GM19438 (cell line): Measurements from ENCODE around the gene SMARCC2.

Source experiments
- ATAC-seq: cut with Tn5 transposase; IDR thresholded peaks from one replicate; pipeline ENCODE4 v1.9.1; 2021; ENCODE audit warnings: low read depth; ENCODE audit not compliant: unreplicated experiment

The SMARCC2 gene

DNA sequence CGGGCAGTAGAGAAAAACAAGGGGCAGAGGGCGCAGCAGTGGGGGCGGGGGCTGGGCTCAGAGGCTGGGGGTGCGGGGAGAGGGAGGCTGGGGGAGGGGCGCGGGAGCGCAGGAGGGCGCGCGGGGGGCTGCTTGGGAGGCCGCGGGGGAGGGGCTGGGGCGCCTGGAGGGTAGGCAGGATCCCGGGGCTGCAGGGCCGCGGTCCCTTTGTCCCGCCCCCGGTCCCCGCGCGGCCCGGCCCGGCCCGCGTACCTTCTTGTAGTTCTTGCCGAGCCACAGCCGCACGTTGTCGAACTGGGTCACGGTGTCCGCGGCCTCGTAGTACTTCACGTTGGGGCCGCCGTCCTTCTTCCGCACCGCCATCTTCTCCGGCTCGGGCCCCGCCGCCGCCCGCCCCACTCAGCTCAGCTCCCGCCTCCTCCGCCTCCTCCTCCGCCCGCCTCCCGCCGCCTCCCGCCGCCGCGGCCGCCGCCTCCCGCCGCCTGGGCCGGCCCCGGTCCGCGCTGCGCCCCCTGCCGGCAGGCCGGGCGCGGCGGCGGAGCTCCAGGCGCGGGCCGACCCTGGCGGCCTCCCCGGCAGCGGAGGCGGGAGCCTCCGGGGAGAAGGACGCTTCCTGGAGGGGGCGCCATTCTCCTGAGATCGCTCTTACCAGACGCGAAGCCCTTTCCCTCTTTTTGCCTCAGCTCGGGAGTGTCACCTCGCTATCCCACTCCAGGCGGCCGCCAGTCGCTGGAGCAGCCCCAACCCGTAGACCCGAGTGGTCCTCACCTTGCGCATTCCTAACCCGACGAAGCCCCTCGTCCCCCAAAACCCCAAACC is at the start of gene SMARCC2:
SMARCC2 (minus strand) TSS at position 385 of the 819 bp plus-strand sequence; CDS start at position 363, 22 bp downstream.
- ATAC-seq: peak; percentile 66

- no peak for ATAC-seq
These were observed 48.3 kb upstream of the SMARCC2 start for GRCh38 chr12:56237552-56237951.

DNA sequence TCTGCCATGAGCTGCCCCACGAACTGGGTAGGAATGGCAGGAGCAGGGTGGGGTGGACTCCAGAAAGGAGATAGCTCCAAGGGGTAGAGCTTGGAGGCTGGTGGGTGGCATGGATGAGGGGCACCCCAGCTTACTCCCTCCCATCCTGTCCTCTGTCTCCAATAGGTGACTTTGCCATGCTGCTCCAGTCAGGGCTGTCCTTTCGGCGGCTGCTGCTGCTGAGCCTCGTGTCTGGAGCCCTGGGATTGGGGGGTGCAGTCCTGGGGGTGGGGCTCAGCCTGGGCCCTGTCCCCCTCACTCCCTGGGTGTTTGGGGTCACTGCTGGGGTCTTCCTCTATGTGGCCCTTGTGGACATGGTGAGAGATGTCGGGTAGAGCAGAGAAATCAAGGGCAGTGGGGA is 47.7 kb upstream of the SMARCC2 start:
- no peak for ATAC-seq

GRCh38 chr12:56236091-56236490 is 46.8 kb upstream of the SMARCC2 start:
- no peak for ATAC-seq

GRCh38 chr12:56234746-56235436 is 45.6 kb upstream of the SMARCC2 start:
- no peak for ATAC-seq

GRCh38 chr12:56231184-56231582 is 41.9 kb upstream of the SMARCC2 start:
- ATAC-seq: no peak

GRCh38 chr12:56230432-56231183 is 41.3 kb upstream of the SMARCC2 start:
- ATAC-seq: no peak

GRCh38 chr12:56229916-56230431 is 40.7 kb upstream of the SMARCC2 start, which contains the start of gene SLC39A5:
Gene SLC39A5 (plus strand): TSS chr12:56230051. CDS start chr12:56231275, 1,224 bp downstream.
- ATAC-seq: no peak

GRCh38 chr12:56229082-56229481 is 39.8 kb upstream of the SMARCC2 start:
- no peak for ATAC-seq

DNA sequence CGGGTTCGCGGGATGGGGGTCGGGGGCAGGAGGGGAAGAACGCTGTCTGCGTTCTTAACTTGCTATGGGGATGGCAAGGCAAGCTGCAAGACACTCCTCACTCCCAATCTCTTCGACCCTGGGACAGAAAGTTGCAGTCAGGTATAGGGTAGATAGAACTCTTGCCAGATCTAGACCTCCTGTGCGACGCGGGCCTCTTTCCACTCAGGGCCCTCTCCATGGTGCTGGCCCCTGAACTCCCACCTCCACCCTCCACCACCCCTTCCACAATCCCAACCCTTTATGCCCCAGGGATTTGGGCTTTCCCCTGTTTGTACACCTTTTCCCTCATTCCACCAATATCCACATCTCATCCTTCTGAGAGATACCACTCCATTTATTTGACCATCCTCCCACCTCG is 35.7 kb upstream of the SMARCC2 start:
- ATAC-seq: no peak

DNA sequence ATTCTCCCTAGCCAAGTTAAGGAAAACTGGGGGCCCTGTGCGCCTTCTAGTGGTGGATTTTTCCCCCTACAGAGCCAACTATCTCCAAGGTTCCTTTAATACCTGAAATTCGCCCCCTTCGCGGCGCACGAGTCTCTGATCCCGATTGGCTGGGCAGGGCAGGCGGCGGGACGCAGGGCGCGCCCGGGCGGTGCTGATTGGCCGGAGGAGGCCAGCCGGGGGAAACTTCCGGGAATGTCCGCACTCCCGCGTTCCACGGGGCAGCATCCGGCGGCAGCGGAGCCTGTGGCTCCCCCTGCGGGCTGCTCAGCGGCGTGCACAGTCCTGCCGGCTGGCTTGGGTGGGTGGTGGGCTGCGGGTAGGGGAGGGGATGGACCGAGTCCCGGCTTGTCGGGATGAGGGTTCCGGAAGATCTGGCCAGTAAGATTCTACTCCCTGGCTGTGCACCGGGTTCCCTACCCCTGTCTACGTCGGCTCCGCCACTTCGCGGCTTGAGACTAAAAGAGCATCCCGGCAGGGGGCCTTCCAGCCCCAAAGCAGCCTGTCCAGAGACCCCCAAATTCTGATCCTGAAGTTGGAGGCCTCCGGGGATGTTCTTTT is 34.9 kb upstream of the SMARCC2 start, which contains the start of gene NABP2:
NABP2 (plus strand) TSS at position 241 of the 600 bp plus-strand sequence. CDS start 515 bp downstream, outside the sequence.
- ATAC-seq: peak; percentile 70

DNA sequence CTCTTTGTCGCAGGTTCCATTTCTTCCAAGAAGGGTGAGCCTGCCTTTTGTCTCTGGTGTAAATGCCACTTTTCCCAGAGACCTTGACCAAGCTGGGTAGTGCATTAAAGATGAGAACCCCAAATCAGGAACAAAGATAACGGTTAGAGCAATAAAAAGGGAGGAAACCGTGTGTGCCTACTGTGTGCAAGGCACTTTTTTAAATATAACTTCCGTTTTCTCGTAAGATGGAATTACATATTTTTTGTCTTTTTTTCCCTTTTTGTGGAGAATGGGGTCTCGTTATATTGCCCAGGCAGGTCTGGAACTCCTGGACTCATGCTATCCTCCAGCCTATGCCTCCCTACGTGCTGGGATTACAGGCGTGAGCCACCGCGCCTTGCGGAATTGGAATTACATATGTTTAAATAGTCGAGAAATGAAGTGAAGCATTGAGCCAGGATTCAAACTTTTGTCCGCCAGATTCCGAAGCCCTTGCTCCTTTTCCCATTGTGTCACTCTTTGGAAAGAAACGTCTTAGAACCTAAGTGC is 34.4 kb upstream of the SMARCC2 start:
- ATAC-seq: peak; percentile 2

GRCh38 chr12:56222531-56222895 is 33.2 kb upstream of the SMARCC2 start:
- no peak for ATAC-seq

DNA sequence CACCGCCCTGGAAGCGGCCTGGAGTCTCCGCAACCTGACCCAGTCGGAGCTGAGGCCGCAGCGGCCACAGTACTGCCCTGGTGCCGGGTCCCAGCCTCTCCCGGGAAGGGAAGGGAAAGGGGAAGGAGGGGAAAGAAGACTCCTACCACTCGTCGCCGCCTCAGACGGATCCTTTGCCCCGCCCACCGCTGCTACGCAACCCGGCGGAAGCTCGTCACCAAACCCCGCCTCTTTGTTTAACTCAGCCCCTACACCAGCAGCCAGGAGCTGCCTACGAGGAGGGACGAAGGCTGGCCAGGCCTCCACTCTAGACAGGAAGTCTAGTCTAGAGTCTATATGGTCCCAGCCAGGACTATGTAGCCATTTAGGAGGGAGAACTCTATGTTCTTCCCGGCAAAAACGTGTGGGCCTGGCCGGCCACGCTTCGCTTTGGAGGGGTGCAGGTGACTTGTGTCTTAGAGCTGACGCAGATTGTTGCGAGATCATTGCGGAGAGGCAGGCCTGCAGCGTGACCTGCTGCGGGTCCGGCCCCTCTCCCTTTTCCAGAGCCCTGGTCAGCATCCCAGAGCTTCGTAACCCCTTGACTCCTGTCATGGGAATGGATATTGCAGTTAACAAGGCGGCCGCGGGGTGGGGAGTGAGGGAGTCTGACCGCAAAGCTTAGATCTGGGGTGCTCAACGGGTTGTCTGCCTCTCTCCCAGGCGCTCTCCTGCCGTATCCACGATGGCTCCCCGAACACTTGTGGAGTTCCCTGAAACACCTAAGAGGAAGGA is 32.7 kb upstream of the SMARCC2 start, which contains the start of gene RNF41:
RNF41 (minus strand) TSS at position 166 of the 774 bp plus-strand sequence. CDS start 7,875 bp downstream, outside the sequence.
- peak; percentile 73 for ATAC-seq

DNA sequence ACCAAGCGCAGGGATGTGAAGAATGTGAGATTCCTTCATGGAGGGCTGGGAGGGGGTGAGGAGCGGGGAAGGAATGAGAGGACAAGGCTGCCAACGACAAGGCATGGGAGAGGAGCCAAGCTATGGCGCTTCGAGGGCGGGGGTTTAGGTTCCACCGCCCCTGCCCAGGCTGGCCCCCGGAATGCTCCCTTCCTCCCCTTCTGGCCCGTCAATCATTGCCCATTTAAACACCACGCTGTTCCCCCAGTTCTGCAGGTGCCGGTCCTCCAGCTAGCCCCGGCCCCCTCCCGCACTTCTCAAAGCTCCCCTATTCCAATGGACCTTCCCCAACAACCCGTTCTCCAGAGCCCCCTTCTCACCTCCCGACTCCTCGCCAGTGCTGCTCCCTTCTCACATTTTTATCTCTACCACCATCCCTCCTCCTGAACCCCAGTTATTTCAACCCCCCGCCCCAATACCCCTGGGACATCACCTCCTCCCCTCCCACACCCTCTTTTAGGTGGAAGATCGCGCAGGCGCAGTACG is 32.0 kb upstream of the SMARCC2 start:
- ATAC-seq: peak; percentile 8

DNA sequence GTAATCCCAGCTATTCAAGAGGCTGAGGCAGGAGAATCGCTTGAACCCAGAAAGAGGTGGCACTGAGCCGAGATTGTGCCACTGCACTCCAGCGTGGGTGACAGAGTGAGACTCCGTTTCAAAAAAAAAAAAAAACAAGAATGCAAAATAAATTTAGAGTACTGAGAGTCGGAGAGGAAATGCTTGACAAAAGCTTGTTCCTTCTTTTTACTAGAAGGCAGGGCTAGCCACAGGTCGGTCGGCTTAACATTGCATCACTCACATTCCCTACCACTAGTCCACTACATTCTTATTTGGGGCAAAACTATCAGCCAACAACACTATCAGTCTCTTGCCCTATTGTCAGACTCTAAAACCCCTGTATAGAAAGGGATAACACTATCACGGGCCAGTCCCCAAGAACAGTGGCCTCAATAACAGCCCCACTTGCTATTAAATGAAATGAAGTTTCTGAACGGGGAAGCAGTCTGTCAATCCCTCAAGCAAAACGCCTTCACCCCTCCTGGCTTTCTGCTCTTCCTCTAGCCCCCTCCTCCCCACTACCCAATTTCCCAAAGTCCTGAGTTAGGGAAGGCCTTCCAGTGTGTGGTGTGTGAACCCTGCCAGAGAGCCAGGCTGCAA is 31.4 kb upstream of the SMARCC2 start:
- no peak for ATAC-seq

GRCh38 chr12:56219840-56220239 is 30.6 kb upstream of the SMARCC2 start:
- ATAC-seq: no peak

DNA sequence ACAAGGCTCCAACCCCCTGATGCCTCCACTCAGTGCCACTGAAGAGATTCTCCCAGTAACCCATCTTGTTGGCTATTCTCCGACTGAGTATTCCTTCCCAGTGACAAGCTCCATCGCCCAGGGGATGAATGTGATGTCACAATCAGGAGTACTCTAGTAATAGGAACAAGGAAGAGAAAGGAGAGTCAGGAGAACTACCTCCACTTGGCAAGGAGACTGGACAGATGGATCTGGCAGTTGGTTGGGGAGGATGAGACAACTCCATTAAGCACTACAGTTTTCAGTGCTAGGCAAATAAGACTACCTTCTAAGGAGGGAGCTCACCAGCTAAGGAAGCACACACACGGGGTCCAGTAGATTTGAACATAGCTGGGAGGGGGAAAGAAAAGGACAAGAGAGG is 27.2 kb upstream of the SMARCC2 start:
- no peak for ATAC-seq
